Measurements from ENCODE around the gene CNEP1R1. TPM values are rescaled to one million over a fixed set of nuclear protein-coding genes. Genes with fewer than 3 reads are reported as not detected.

The CNEP1R1 gene, protein sequence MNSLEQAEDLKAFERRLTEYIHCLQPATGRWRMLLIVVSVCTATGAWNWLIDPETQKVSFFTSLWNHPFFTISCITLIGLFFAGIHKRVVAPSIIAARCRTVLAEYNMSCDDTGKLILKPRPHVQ
- 19.9 and 23.1 TPM in 2 replicates for total RNA-seq (2014; rRNA removed; shearing (Covaris generic))
- total RNA-seq (2022) = 24.1 and 26.3 TPM in 2 replicates
- Bru-seq, nascent RNA = percentile 68 among the genes with signal in this experiment
- BruChase-seq, experiment 1, labeled RNA remaining after a 6-hour chase = percentile 67 among the genes with signal in this experiment
- percentile 79 among the genes with signal in this experiment for BruChase-seq, experiment 2, labeled RNA remaining after a 2-hour chase
- long read RNA-seq, transcript CNEP1R1-203 (7 exons, 2,965 nt) = minor isoform, 9 of 41 reads
- long read RNA-seq, transcript CNEP1R1-202 (6 exons, 2,117 nt) = major isoform, 20 of 41 reads
- long read RNA-seq, partial matches to known transcripts = 8 of 41 reads
- long read RNA-seq, other reads (novel, unspliced or antisense) = 2 of 41 reads

DNA sequence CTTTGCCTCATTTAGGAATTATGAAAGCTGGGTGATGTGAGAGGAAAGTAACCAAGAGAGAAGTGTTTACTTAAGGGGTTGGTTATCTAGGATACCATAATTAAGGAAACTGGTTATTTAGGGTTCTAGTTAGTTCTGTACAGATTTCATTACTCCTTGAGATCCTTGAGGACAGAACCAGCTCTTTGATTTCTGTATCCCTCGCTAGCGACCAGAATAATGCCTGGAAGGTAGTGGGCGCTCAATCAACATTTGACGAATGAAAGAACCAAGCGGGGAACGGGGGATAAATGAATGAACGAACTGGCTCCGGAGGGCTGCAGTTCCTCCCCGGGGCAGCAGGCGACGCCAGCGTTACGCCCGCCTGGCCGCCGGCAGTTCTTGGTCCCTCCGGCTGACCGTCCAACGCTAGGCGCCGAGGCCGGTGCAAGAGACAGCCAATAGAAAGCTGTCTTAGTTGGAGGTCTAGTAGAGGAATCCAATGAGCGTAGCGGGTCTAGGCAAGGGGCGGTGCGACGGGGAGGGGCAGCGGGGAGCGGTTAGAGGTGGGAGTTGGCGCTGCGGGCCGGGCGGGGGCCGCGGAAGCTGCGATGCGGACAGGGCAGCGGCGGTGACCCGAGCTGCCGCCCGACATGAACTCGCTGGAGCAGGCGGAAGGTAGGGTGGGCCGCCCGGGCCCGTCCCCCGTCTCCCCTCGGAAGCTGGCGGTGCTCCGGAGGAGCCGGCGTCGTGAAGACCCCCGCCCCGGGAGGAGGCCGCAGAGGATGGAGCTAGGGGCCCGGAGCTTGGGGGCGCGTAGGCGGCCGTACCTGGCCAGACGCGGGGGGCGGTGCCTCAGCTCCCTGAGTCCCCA, at the start of gene CNEP1R1:
CNEP1R1 (plus strand) TSS at position 542 of the 853 bp plus-strand sequence; CDS start at position 633, 91 bp downstream.
- intact Hi-C loops (cut with micrococcal nuclease; ENCODE audit: unreplicated experiment) = loop anchor here (1.0 to 5.0 kb wide), 4 partner anchors 42 to 342 kb away; partner anchors contain the start of genes BRD7 and TENT4B
- peak within 1 kb of the TSS; percentile 38 for H3K27ac ChIP-seq (ENCODE audit: low read depth, low read length, poor library complexity, severe bottlenecking)
- ChIA-PET CTCF (ENCODE audit: unreplicated experiment) (interaction anchor here (0.5 to 2.2 kb wide), 11 partner anchors 13 to 186 kb away, joined by 3 to 30 read pairs (median 3); no protein-coding TSS in a partner anchor), POLR2A (interaction anchor here (0.9 to 1.7 kb wide), 12 partner anchors 9 to 585 kb away, joined by 3 to 11 read pairs (median 4); partner anchors contain the start of gene HEATR3)
- H3K9me2 ChIP-seq (ENCODE audit: insufficient read depth, low read length) = no peaks in the 10 kb centered on the region
- BruUV-seq (replicated peaks) = no TSS peak
- H3K4me2 ChIP-seq (ENCODE audit: low read length) = peak within 1 kb of the TSS; percentile 95
- H4K20me1 ChIP-seq (ENCODE audit: insufficient read depth, low read length) = peaks cover 17% of the 10 kb centered on the region; the same call in 1 of the 2 replicates
- peak within 1 kb of the TSS; percentile 98 for H3K4me3 ChIP-seq (ENCODE audit: low read depth, low read length, poor library complexity, severe bottlenecking)
- DNase-seq (ENCODE audit: low spot score) = peak; percentile 96
- peaks cover 14% of the 10 kb centered on the region for H3K4me1 ChIP-seq (ENCODE audit: insufficient read depth, low read length, poor library complexity, severe bottlenecking)
- H3K9me3 ChIP-seq (ENCODE audit: low read length) = no peaks in the 10 kb centered on the region
- TF ChIP-seq, protein P1, sequence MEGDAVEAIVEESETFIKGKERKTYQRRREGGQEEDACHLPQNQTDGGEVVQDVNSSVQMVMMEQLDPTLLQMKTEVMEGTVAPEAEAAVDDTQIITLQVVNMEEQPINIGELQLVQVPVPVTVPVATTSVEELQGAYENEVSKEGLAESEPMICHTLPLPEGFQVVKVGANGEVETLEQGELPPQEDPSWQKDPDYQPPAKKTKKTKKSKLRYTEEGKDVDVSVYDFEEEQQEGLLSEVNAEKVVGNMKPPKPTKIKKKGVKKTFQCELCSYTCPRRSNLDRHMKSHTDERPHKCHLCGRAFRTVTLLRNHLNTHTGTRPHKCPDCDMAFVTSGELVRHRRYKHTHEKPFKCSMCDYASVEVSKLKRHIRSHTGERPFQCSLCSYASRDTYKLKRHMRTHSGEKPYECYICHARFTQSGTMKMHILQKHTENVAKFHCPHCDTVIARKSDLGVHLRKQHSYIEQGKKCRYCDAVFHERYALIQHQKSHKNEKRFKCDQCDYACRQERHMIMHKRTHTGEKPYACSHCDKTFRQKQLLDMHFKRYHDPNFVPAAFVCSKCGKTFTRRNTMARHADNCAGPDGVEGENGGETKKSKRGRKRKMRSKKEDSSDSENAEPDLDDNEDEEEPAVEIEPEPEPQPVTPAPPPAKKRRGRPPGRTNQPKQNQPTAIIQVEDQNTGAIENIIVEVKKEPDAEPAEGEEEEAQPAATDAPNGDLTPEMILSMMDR (conservative IDR thresholded peaks at IDR 0.05; ENCODE audit: low read length) = peak; percentile 99
- TF ChIP-seq EZH2phosphoT487 (IDR thresholded peaks at IDR 0.05; ENCODE audit: borderline replicate concordance, low read depth, low read length) = no peak
- peaks cover 37% of the 10 kb centered on the region for H3K79me2 ChIP-seq (ENCODE audit: insufficient read depth, low read depth, low read length)
- peaks cover 26% of the 10 kb centered on the region for H3K36me3 ChIP-seq (ENCODE audit: insufficient read depth, low read length)
- H2AFZ ChIP-seq (ENCODE audit: low read length) = peak within 1 kb of the TSS; percentile 90

DNA sequence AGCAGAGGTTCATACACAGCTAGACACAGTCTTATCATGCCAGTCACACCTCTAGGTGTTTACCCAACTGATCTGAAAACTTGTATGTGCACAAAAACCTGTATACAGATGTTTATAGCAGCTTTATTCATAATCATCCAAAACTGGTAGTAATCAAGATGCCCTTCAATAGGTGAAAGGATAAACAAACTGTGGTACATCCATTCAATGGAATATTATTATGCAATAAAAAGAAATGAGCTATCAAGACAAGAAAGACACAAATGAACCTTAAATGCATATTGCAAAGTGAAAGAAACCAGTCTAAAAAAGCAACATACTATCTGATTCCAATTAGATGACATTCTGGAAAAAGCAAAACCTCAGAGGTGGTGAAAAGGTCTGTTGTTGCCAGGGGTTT, 47.6 kb upstream of the CNEP1R1 start:
- H3K4me2 ChIP-seq (ENCODE audit: low read length) = no peak overlapping the region
- H3K9me2 ChIP-seq (ENCODE audit: insufficient read depth, low read length) = no peaks in the 10 kb centered on the region
- no peak for TF ChIP-seq EZH2phosphoT487 (IDR thresholded peaks at IDR 0.05; ENCODE audit: borderline replicate concordance, low read depth, low read length)
- TF ChIP-seq, protein P1 (conservative IDR thresholded peaks at IDR 0.05; ENCODE audit: low read length) = no peak
- no peaks in the 10 kb centered on the region for H3K9me3 ChIP-seq (ENCODE audit: low read length)
- ChIA-PET POLR2A (no interaction called here), CTCF (ENCODE audit: unreplicated experiment) (no interaction called here)
- intact Hi-C loops (cut with micrococcal nuclease; ENCODE audit: unreplicated experiment) = no loop called here
- no peaks in the 10 kb centered on the region for H3K36me3 ChIP-seq (ENCODE audit: insufficient read depth, low read length)
- BruUV-seq (replicated peaks) = no TSS peak
- H3K79me2 ChIP-seq (ENCODE audit: insufficient read depth, low read depth, low read length) = no peaks in the 10 kb centered on the region
- H3K4me3 ChIP-seq (ENCODE audit: low read depth, low read length, poor library complexity, severe bottlenecking) = no peak overlapping the region
- H3K4me1 ChIP-seq (ENCODE audit: insufficient read depth, low read length, poor library complexity, severe bottlenecking) = no peaks in the 10 kb centered on the region
- no peak for DNase-seq (ENCODE audit: low spot score)
- H2AFZ ChIP-seq (ENCODE audit: low read length) = no peak overlapping the region
- no peaks in the 10 kb centered on the region for H4K20me1 ChIP-seq (ENCODE audit: insufficient read depth, low read length)
- no peak overlapping the region for H3K27ac ChIP-seq (ENCODE audit: low read depth, low read length, poor library complexity, severe bottlenecking)

Measured in OCI-LY7 (cell line).